HCT116 (cell line): Measurements from ENCODE around the gene GPR37L1. TPM values are rescaled to one million over a fixed set of nuclear protein-coding genes. Genes with fewer than 3 reads are reported as not detected.

ENCODE experiments used
- ATAC-seq: fragments of 200-7000 bp; cut with Tn5 transposase; 2 replicates; pipeline ENCODE4 v1.9.1; 2020; ENCODE audit warnings: mild to moderate bottlenecking, moderate library complexity
- BruUV-seq: library from RNA; stranded (reverse); fragments of 400-500 nt; replicated peaks from 2 replicates; lab custom pipeline; 2021; lab: Mats Ljungman, UMichigan
- CTCF ChIA-PET: fragments of 300-600 bp; sonication (Branson Sonifier 250); formaldehyde crosslinking; loops from one replicate; lab custom pipeline; 2021; ENCODE audit warnings: antibody characterized with exemption; lab: Charles Lee
- POLR2A ChIA-PET: fragments of 300-600, 350-600 bp; sonication (Branson Sonifier 250); formaldehyde crosslinking; loops from one replicate; lab custom pipeline; 2021; ENCODE audit warnings: antibody characterized with exemption; lab: Charles Lee
- RAD21 ChIA-PET, 2 experiments: fragments of 300-600 bp; sonication (Branson Sonifier 250); formaldehyde crosslinking; loops; one replicate each; lab custom pipeline; 2023; ENCODE audit warnings: low total read pairs in 2 of 2; ENCODE audit not compliant: uncharacterized antibody in 2 of 2, unreplicated experiment in 2 of 2, low non-redundant PET in 1 of 2; lab: Charles Lee
- DNase-seq: peaks from one replicate; pipeline ENCODE4 v3.0.0-alpha.2; 2010; ENCODE audit warnings: low read depth, low spot score
- H2AFZ ChIP-seq: fragments of 200-600 bp; shearing (Covaris generic), sonication (generic); 2 replicates; pipeline ENCODE4 v1.6.1; 2017; ENCODE audit warnings: low read depth, mixed run types, mixed read lengths, antibody characterized with exemption, low read length; ENCODE audit not compliant: poor library complexity, severe bottlenecking
- H3K27ac ChIP-seq: 2 replicates; pipeline ENCODE4 v1.5.1; 2012; ENCODE audit warnings: low read depth, low read length
- H3K27me3 ChIP-seq: fragments of 200-600 bp; sonication (generic); 2 replicates; pipeline ENCODE4 v1.6.1; 2016; ENCODE audit warnings: mixed run types, low read length, mixed read lengths; ENCODE audit not compliant: insufficient read depth
- H3K36me3 ChIP-seq, 2 experiments: fragments of 200-500 bp in 1 of 2; fragments of 200-600 bp in 1 of 2; sonication (Bioruptor generic) in 1 of 2; sonication (generic) in 1 of 2; 2 replicates each; pipeline versions ENCODE4 v1.5.1 to v1.6.1; 2014 to 2016; ENCODE audit warnings: low read length in 2 of 2, inconsistent platforms in 1 of 2, mixed read lengths in 1 of 2, mixed run types in 1 of 2; ENCODE audit not compliant: insufficient read depth in 2 of 2, control insufficient read depth in 1 of 2
- H3K4me1 ChIP-seq, 2 experiments: fragments of 200-600 bp in 1 of 2; sonication (generic) in 1 of 2; 2 replicates each; pipeline versions ENCODE4 v1.5.1 to v1.6.1; 2012 to 2017; ENCODE audit warnings: low read length in 2 of 2, inconsistent platforms in 1 of 2, mild to moderate bottlenecking in 1 of 2, mixed read lengths in 1 of 2, mixed run types in 1 of 2, moderate library complexity in 1 of 2; ENCODE audit not compliant: insufficient read depth in 2 of 2, control insufficient read depth in 1 of 2
- H3K4me2 ChIP-seq: fragments of 200-600 bp; sonication (generic); 2 replicates; pipeline ENCODE4 v1.6.1; 2017; ENCODE audit warnings: mixed run types, low read length, mixed read lengths
- H3K4me3 ChIP-seq, 2 experiments: fragments of 200-600 bp in 1 of 2; sonication (generic) in 1 of 2; replicated peaks in 1 of 2; 2 replicates each; pipeline ENCODE4 v1.5.1; 2011 to 2016; ENCODE audit warnings: low read length in 2 of 2, control low read depth in 1 of 2, low read depth in 1 of 2, mild to moderate bottlenecking in 1 of 2, mixed read lengths in 1 of 2, mixed run types in 1 of 2
- H3K79me2 ChIP-seq: fragments of 200-600 bp; sonication (generic); 2 replicates; pipeline ENCODE4 v1.6.1; 2017; ENCODE audit warnings: mild to moderate bottlenecking, mixed run types, low read length, moderate library complexity, mixed read lengths; ENCODE audit not compliant: insufficient read depth
- H3K9ac ChIP-seq: fragments of 200-600 bp; sonication (generic); 2 replicates; pipeline ENCODE4 v1.6.1; 2016; ENCODE audit warnings: low read length, mixed read lengths
- H3K9me2 ChIP-seq: fragments of 200-600 bp; sonication (generic), shearing (Covaris generic); 2 replicates; pipeline ENCODE4 v1.6.1; 2017; ENCODE audit warnings: mixed run types, mild to moderate bottlenecking, moderate library complexity; ENCODE audit not compliant: insufficient read depth
- H3K9me3 ChIP-seq, 2 experiments: fragments of 200-500 bp in 1 of 2; fragments of 200-600 bp in 1 of 2; sonication (Bioruptor generic) in 1 of 2; sonication (generic) in 1 of 2; 2 replicates each; pipeline ENCODE4 v1.6.1; 2014 to 2017; ENCODE audit warnings: low read length in 2 of 2, mixed read lengths in 2 of 2, inconsistent platforms in 1 of 2, low read depth in 1 of 2, mild to moderate bottlenecking in 1 of 2, mixed run types in 1 of 2, moderate library complexity in 1 of 2; ENCODE audit not compliant: control insufficient read depth in 1 of 2, insufficient read depth in 1 of 2
- H4K20me1 ChIP-seq: fragments of 200-600 bp; sonication (generic), shearing (Covaris generic); 2 replicates; pipeline ENCODE4 v1.6.1; 2017; ENCODE audit warnings: mixed run types, mild to moderate bottlenecking, moderate library complexity; ENCODE audit not compliant: insufficient read depth
- CBX3 ChIP-seq: IDR thresholded peaks from 2 replicates; pipeline ENCODE4 v1.6.1; 2012; ENCODE audit warnings: low read depth
- EZH2 ChIP-seq: fragments of 200-600 bp; sonication (generic); IDR thresholded peaks from 2 replicates; pipeline ENCODE4 v1.6.1; 2017; ENCODE audit warnings: antibody characterized with exemption, mixed run types
- EZH2phosphoT487 ChIP-seq: fragments of 200-600 bp; IDR thresholded peaks from 2 replicates; pipeline ENCODE4 v1.6.1; 2018; ENCODE audit warnings: antibody characterized with exemption, borderline replicate concordance
- FOSL1 ChIP-seq: IDR thresholded peaks from 2 replicates; pipeline ENCODE4 v1.6.1; 2012; ENCODE audit warnings: low read depth
- POLR2A ChIP-seq: IDR thresholded peaks from 2 replicates; pipeline ENCODE4 v1.7.0; 2011; ENCODE audit warnings: borderline replicate concordance; ENCODE audit not compliant: insufficient read depth, insufficient read length; ENCODE audit errors: extremely low read depth
- POLR2AphosphoS5 ChIP-seq: IDR thresholded peaks from 2 replicates; pipeline ENCODE4 v1.6.1; 2011; ENCODE audit warnings: mild to moderate bottlenecking, low read depth, low read length, moderate library complexity
- SRF ChIP-seq: IDR thresholded peaks from 2 replicates; pipeline ENCODE4 v1.6.1; 2012; ENCODE audit warnings: low read depth
- YY1 ChIP-seq: IDR thresholded peaks from 2 replicates; pipeline ENCODE4 v1.6.1; 2011; ENCODE audit warnings: low read length, low read depth, moderate library complexity, mild to moderate bottlenecking; ENCODE audit not compliant: insufficient replicate concordance; ENCODE audit errors: extremely low read depth
- ZFX ChIP-seq: fragments of 450-650 bp; IDR thresholded peaks from 2 replicates; pipeline ENCODE4 v1.6.1; 2017
- ZNF274 ChIP-seq: fragments of 200-500 bp; sonication (Bioruptor generic); IDR thresholded peaks from 2 replicates; pipeline ENCODE4 v1.6.1; 2014; ENCODE audit warnings: mild to moderate bottlenecking, low read depth, low read length, inconsistent platforms
- intact Hi-C: fragments of 100-400 bp; cut with micrococcal nuclease; formaldehyde crosslinking; loops from 2 replicates; pipeline ENCODE4 v1.10.0; 2022
- total RNA-seq: library from RNA; stranded (reverse); gene quantifications from one replicate; pipeline ENCODE4 v1.2.1, GENCODE V29; 2021; ENCODE audit not compliant: unreplicated experiment
- TF ChIP-seq, protein P1 (sequence below): IDR thresholded peaks from 2 replicates; pipeline ENCODE4 v1.6.1; 2012
- TF ChIP-seq, protein P2 (sequence below): IDR thresholded peaks from 2 replicates; pipeline ENCODE4 v1.6.1; 2012

Gene GPR37L1
- total RNA-seq, 1 experiment from 2014 or later = 0.10 TPM

DNA sequence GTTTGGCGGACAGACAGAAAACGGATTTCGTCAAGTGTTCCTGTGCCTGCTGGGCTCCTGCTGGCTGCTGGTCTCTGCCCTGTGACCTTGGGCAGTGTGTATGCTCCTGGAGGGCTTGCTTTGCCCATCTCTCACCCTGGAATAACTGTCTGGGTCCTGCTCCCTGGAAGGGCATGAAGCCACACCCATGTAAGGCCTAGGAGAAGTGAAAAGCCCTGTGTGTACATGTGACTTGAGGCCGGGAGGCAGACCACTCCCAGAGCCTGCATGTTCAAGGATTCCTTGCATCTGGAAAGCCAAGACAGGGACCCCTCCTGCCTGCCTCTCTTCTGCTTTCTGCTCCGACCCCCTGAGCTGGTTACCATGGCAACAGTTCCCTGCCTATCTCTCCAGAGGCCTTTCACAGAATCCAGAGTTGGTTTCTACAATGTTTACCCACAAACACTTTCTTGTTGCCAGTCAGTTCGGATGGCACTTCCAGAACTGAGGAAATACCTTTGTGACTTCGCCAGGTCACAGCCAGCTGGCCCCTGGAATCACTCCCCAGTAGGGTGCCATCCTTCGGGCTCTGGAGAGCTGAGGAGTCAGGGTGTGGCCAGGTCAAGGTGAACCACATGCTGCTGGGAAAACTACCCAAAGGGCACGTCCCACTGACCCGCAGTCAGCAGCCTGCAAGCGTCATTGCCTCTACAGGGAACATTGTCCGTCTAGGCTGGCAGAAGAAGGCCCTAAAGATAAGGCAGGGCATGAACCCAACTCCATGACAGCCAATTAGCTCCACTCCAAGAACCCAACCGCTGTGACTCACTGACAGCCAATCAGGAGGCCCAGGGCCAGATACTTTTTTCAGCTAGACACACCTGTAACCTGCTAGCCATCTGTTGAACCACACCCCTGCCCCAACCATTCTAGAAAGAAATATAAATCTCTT lies 14.7 kb upstream of the GPR37L1 start:
- TF ChIP-seq, protein P1, sequence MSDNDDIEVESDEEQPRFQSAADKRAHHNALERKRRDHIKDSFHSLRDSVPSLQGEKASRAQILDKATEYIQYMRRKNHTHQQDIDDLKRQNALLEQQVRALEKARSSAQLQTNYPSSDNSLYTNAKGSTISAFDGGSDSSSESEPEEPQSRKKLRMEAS = no peak
- TF ChIP-seq EZH2 (no peak), POLR2A (no peak), ZNF274 (no peak), EZH2phosphoT487 (no peak), SRF (no peak), FOSL1 (no peak), YY1 (no peak), POLR2AphosphoS5 (0 out of 2 replicates have a peak, but pooled peaks have one; percentile 16), CBX3 (no peak), ZFX (0 out of 2 replicates have a peak, but pooled peaks have one; percentile 7)
- TF ChIP-seq, protein P2, sequence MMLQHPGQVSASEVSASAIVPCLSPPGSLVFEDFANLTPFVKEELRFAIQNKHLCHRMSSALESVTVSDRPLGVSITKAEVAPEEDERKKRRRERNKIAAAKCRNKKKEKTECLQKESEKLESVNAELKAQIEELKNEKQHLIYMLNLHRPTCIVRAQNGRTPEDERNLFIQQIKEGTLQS = no peak
- H3K9me2 ChIP-seq = no peaks in the 10 kb centered on the region
- H2AFZ ChIP-seq = peak overlapping the region; percentile 24
- no peaks in the 10 kb centered on the region for H3K27me3 ChIP-seq
- H3K9me3 ChIP-seq = no peaks in the 10 kb centered on the region
- no peaks in the 10 kb centered on the region for H3K36me3 ChIP-seq
- no peaks in the 10 kb centered on the region for H4K20me1 ChIP-seq
- no peaks in the 10 kb centered on the region for H3K79me2 ChIP-seq
- peak overlapping the region; percentile 78 for H3K4me2 ChIP-seq
- H3K4me1 ChIP-seq = peaks cover 59 to 75% of the 10 kb centered on the region in 2 experiments
- BruUV-seq = no TSS peak
- H3K4me3 ChIP-seq = 0 out of 4 replicates have a peak overlapping the region, but pooled peaks of 1 of the 2 experiments have one; percentile 1
- peak overlapping the region; percentile 39; the same call in 1 of the 2 replicates for H3K9ac ChIP-seq
- DNase-seq (no peak), ATAC-seq (peak; percentile 16)
- H3K27ac ChIP-seq = peak overlapping the region; percentile 86
- ChIA-PET POLR2A (interaction anchor here (0.8 to 5.0 kb wide), 6 partner anchors 51 to 101 kb away, joined by 3 to 72 read pairs (median 4); partner anchors contain the start of gene ELF3), CTCF (interaction anchor here (1.8 to 3.9 kb wide), 2 partner anchors 98 to 101 kb away, joined by 4 to 26 read pairs; partner anchors contain the start of gene ELF3), RAD21 (interaction anchor here (1.2 to 1.4 kb wide), 2 partner anchors 10 to 50 kb away, joined by 4 read pairs; no protein-coding TSS in a partner anchor)
- intact Hi-C loops = loop anchor here (5.0 kb wide), 2 partner anchors 51 to 396 kb away; no protein-coding TSS in a partner anchor
